Endothelial cell of umbilical vein (primary cell): ENCODE measurements around the gene CCN6. TPM values are rescaled to one million over a fixed set of nuclear protein-coding genes. Genes with fewer than 3 reads are reported as not detected.

ENCODE experiments used
- BruUV-seq: library from RNA; stranded (reverse); fragments of 400-500 nt; replicated peaks from 2 replicates; lab custom pipeline; 2021; lab: Mats Ljungman, UMichigan
- CTCF ChIA-PET: fragments of 300-600, 350-600 bp; sonication (Branson Sonifier 250); formaldehyde crosslinking; loops from one replicate; lab custom pipeline; 2021; ENCODE audit warnings: antibody characterized with exemption, inconsistent platforms; lab: Charles Lee
- POLR2A ChIA-PET: fragments of 300-600, 350-600 bp; sonication (Branson Sonifier 250); formaldehyde crosslinking; loops from one replicate; lab custom pipeline; 2021; ENCODE audit warnings: antibody characterized with exemption, inconsistent platforms; lab: Charles Lee
- DNase-seq: peaks from one replicate; pipeline ENCODE4 v3.0.0-alpha.2; 2011; ENCODE audit warnings: low read depth, low spot score
- FAIRE-seq: peaks from 2 replicates; lab custom pipeline; 2011; peaks lifted over from hg19 to GRCh38; lab: Jason Lieb, UNC
- H2AFZ ChIP-seq: 2 replicates; pipeline ENCODE4 v1.6.0; 2012; ENCODE audit warnings: low read depth, low read length, control low read depth, inconsistent platforms
- H3K27ac ChIP-seq: 2 replicates; pipeline ENCODE4 v1.5.1; 2011; ENCODE audit warnings: low read depth, mild to moderate bottlenecking, control low read depth, low read length, moderate library complexity; ENCODE audit not compliant: insufficient read depth
- H3K27me3 ChIP-seq, 2 experiments: 2 replicates each; pipeline versions ENCODE4 v1.6.0 to v1.6.1; 2011; ENCODE audit warnings: low read length in 2 of 2, mixed read lengths in 1 of 2; ENCODE audit not compliant: control insufficient read depth in 2 of 2, insufficient read depth in 2 of 2
- H3K36me3 ChIP-seq, 2 experiments: 2 replicates in 1 of 2; 3 replicates in 1 of 2; pipeline ENCODE4 v1.5.1; 2011; ENCODE audit warnings: low read length in 2 of 2, mild to moderate bottlenecking in 1 of 2, moderate library complexity in 1 of 2; ENCODE audit not compliant: control insufficient read depth in 2 of 2, insufficient read depth in 2 of 2; ENCODE audit errors: extremely low read depth in 1 of 2
- H3K4me1 ChIP-seq: 3 replicates; pipeline ENCODE4 v1.5.1; 2011; ENCODE audit warnings: mild to moderate bottlenecking, low read length; ENCODE audit not compliant: control insufficient read depth, insufficient read depth; ENCODE audit errors: extremely low read depth
- H3K4me2 ChIP-seq: 2 replicates; pipeline ENCODE4 v1.6.1; 2011; ENCODE audit warnings: low read length, control low read depth, mixed read lengths; ENCODE audit not compliant: insufficient read depth
- H3K4me3 ChIP-seq, 3 experiments: fragments of 200-600 bp in 1 of 3; sonication (generic), shearing (Covaris generic) in 1 of 3; replicated peaks in 1 of 3; 2 replicates each; pipeline ENCODE4 v1.5.1; 2011 to 2016; ENCODE audit warnings: control low read depth in 3 of 3, low read length in 3 of 3, mild to moderate bottlenecking in 2 of 3, inconsistent platforms in 1 of 3, low read depth in 1 of 3, moderate library complexity in 1 of 3; ENCODE audit not compliant: insufficient read depth in 1 of 3
- H3K79me2 ChIP-seq: 2 replicates; pipeline ENCODE4 v1.6.0; 2012; ENCODE audit warnings: low read length, inconsistent platforms; ENCODE audit not compliant: control insufficient read depth, insufficient read depth
- H3K9ac ChIP-seq: replicated peaks from 2 replicates; pipeline ENCODE3; 2011; ENCODE audit warnings: low read length, control low read depth; ENCODE audit not compliant: insufficient read depth; ENCODE audit errors: extremely low read depth
- H3K9me1 ChIP-seq: replicated peaks from 3 replicates; pipeline ENCODE4 v1.6.0; 2011; ENCODE audit warnings: mild to moderate bottlenecking, low read length; ENCODE audit not compliant: control insufficient read depth, insufficient read depth; ENCODE audit errors: extremely low read depth
- H3K9me3 ChIP-seq: replicated peaks from 2 replicates; pipeline ENCODE4 v1.5.1; 2012; ENCODE audit warnings: low read length, inconsistent platforms; ENCODE audit not compliant: control insufficient read depth, insufficient read depth
- H4K20me1 ChIP-seq: replicated peaks from 2 replicates; pipeline ENCODE3; 2011; ENCODE audit warnings: mild to moderate bottlenecking, low read length; ENCODE audit not compliant: control insufficient read depth, insufficient read depth; ENCODE audit errors: extremely low read depth
- CTCF ChIP-seq, 2 donors: IDR thresholded peaks; 1 replicate in 1 of 2; 2 replicates in 1 of 2; pipeline ENCODE4 v1.5.1; 2011; ENCODE audit warnings: low read length in 2 of 2, mild to moderate bottlenecking in 2 of 2, moderate library complexity in 2 of 2, control low read depth in 1 of 2, inconsistent platforms in 1 of 2, low read depth in 1 of 2; ENCODE audit not compliant: insufficient read depth in 1 of 2; ENCODE audit errors: extremely low read depth in 1 of 2
- EZH2 ChIP-seq: IDR thresholded peaks from 2 replicates; pipeline ENCODE4 v1.6.1; 2012; ENCODE audit warnings: borderline replicate concordance, low read depth, mild to moderate bottlenecking, moderate library complexity, low read length, inconsistent platforms; ENCODE audit not compliant: severe bottlenecking
- FOS ChIP-seq: IDR thresholded peaks from 2 replicates; pipeline ENCODE4 v1.6.1; 2011; ENCODE audit warnings: mild to moderate bottlenecking, low read length, moderate library complexity, borderline replicate concordance; ENCODE audit not compliant: insufficient read depth
- GATA2 ChIP-seq: IDR thresholded peaks from 2 replicates; pipeline ENCODE4 v1.7.0; 2011; ENCODE audit warnings: low read depth, mild to moderate bottlenecking, moderate library complexity, mixed read lengths, low read length; ENCODE audit not compliant: insufficient read length, insufficient read depth
- JUN ChIP-seq: IDR thresholded peaks from 2 replicates; pipeline ENCODE4 v1.6.1; 2011; ENCODE audit warnings: borderline replicate concordance, low read depth; ENCODE audit not compliant: insufficient read length, insufficient read depth
- MAX ChIP-seq: IDR thresholded peaks from 2 replicates; pipeline ENCODE4 v1.6.1; 2011; ENCODE audit not compliant: insufficient read depth, insufficient read length
- MYC ChIP-seq: IDR thresholded peaks from one replicate; pipeline ENCODE4 v1.6.1; 2011; ENCODE audit warnings: mild to moderate bottlenecking, low read depth, low read length
- POLR2A ChIP-seq: IDR thresholded peaks from 2 replicates; pipeline ENCODE4 v1.6.1; 2012; ENCODE audit warnings: low read depth, mild to moderate bottlenecking, control low read depth, low read length
- POLR2AphosphoS5 ChIP-seq: IDR thresholded peaks from 2 replicates; pipeline ENCODE4 v1.6.1; 2012; ENCODE audit warnings: low read depth, mild to moderate bottlenecking, control low read depth, low read length, moderate library complexity; ENCODE audit not compliant: insufficient read depth
- dilution Hi-C: fragments of 300-500 bp; cut with MboI; formaldehyde crosslinking; loops from one replicate; pipeline ENCODE4 v1.15.0; 2019; ENCODE audit warnings: low sequenced_read_pairs; ENCODE audit not compliant: extremely low pct_ligation_motif_present
- intact Hi-C: fragments of 100-400 bp; cut with micrococcal nuclease; formaldehyde crosslinking; loops from one replicate; pipeline ENCODE4 v1.10.0; 2022
- polyA plus RNA-seq, 4 experiments: library from polyadenylated mRNA; depleted of rRNA in 3 of 4; stranded (reverse) in 3 of 4; unstranded in 1 of 4; fragments of >200 nt; gene quantifications; 2 replicates each; pipeline versions ENCODE4 v1.2.1 to v1.2.3, GENCODE V29; 2011 to 2012; ENCODE audit warnings: missing spikeins in 1 of 4
- total RNA-seq: library from RNA; stranded (reverse); gene quantifications from 2 replicates; pipeline ENCODE4 v1.2.3, GENCODE V29; 2021

The CCN6 gene
- total and polyA plus RNA-seq, 2 donors (not counting 3 experiments of a cell fraction or from before 2014, with no cell fraction given) = not detected

- Histone ChIP-seq H2AFZ (no peak overlapping the region), H3K4me1 (no peaks in the 10 kb centered on the region), H3K9me1 (no peaks in the 10 kb centered on the region), H4K20me1 (no peaks in the 10 kb centered on the region), H3K9me3 (no peaks in the 10 kb centered on the region), H3K79me2 (no peaks in the 10 kb centered on the region), H3K27ac (no peak overlapping the region), H3K9ac (no peak overlapping the region), H3K27me3 (no peaks in the 10 kb centered on the region), H3K4me3 (no peak overlapping the region), H3K36me3 (no peaks in the 10 kb centered on the region), H3K4me2 (no peak overlapping the region)
- TF ChIP-seq CTCF (IDR thresholded peaks at IDR 0.05; ENCODE audit: extremely low read depth in 1 of 2, insufficient read depth in 1 of 2, low read depth in 1 of 2, low read length in 2 of 2) = no peak
- no peak for TF ChIP-seq FOS
- no peak for TF ChIP-seq MAX
- no peak for TF ChIP-seq GATA2
- no peak for TF ChIP-seq JUN
- no peak for TF ChIP-seq EZH2
- TF ChIP-seq POLR2A = no peak
- no peak for TF ChIP-seq POLR2AphosphoS5
- no peak for TF ChIP-seq MYC
- POLR2A ChIA-PET = no interaction called here
- BruUV-seq = no TSS peak
- no peak for FAIRE-seq
- intact Hi-C loops = no loop called here
- dilution Hi-C loops = no loop called here
- CTCF ChIA-PET = interaction anchor here (1.2 to 1.4 kb wide), 3 partner anchors 9 to 1008 kb away, joined by 3 read pairs; partner anchors contain the start of genes FAM229B and TUBE1
- no peak for DNase-seq
These were observed 12.7 kb downstream of the CCN6 start for GRCh38 chr6:112066606-112067005.
